HG03039 (cell line): ENCODE measurements around the gene USP20.

ENCODE experiments used
- ATAC-seq: cut with Tn5 transposase; IDR thresholded peaks from one replicate; pipeline ENCODE4 v1.9.1; 2021; ENCODE audit warnings: mild to moderate bottlenecking, moderate library complexity; ENCODE audit not compliant: unreplicated experiment

USP20 gene

GRCh38 chr9:129910628-129911567, 75.6 kb downstream of the USP20 start:
- ATAC-seq, result no peak

GRCh38 chr9:129914051-129914450, 78.8 kb downstream of the USP20 start:
- no peak for ATAC-seq

- no peak for ATAC-seq
Measured at GRCh38 chr9:129916707-129917106, 81.4 kb downstream of the USP20 start.

- no peak for ATAC-seq
Measured at GRCh38 chr9:129918296-129918950, 83.2 kb downstream of the USP20 start.

- ATAC-seq, result no peak
Measured at GRCh38 chr9:129919277-129919676, 84.0 kb downstream of the USP20 start.

- no peak for ATAC-seq
Measured at GRCh38 chr9:129919841-129920240, 84.6 kb downstream of the USP20 start.

GRCh38 chr9:129921905-129922304, 86.6 kb downstream of the USP20 start:
- no peak for ATAC-seq

- ATAC-seq, result no peak
Measured at GRCh38 chr9:129923589-129923988, 88.3 kb downstream of the USP20 start.

GRCh38 chr9:129929496-129930125, 94.4 kb downstream of the USP20 start:
- ATAC-seq, result no peak

- no peak for ATAC-seq
Measured at GRCh38 chr9:129930743-129931142, 95.5 kb downstream of the USP20 start.
